ENCODE results near the gene BST2.
"Not testable (repeated sequence)": the region's sequence is repeated elsewhere in the genome, so short reads cannot be mapped to it uniquely, and the experiment has no call there.

GRCh38 chr19:17363852-17364605 lies 41.4 kb downstream of the BST2 start:
- TF ChIP-seq CTCF, EP300 (IDR thresholded peaks at IDR 0.05): not testable (repeated sequence)

Measured in upper lobe of left lung (tissue), 4 donors.